Aorta (tissue), 5 donors: ENCODE data around the gene LSP1. TPM values are rescaled to one million over a fixed set of nuclear protein-coding genes. Genes with fewer than 3 reads are reported as not detected.

Experiments
- ATAC-seq: fragments of 200-7000 bp; cut with Tn5 transposase; one replicate; pipeline ENCODE4 v1.9.1; 2022; ENCODE audit warnings: moderate library complexity; ENCODE audit not compliant: low FRiP score
- DNase-seq, 2 donors: peaks; one replicate each; pipeline ENCODE4 v3.0.0-alpha.2; 2020
- H3K27ac ChIP-seq, 2 donors: one replicate each; pipeline ENCODE4 v1.5.1; 2013; ENCODE audit warnings: low read length in 2 of 2, mild to moderate bottlenecking in 2 of 2, moderate library complexity in 2 of 2, control low read depth in 1 of 2, inconsistent platforms in 1 of 2, low read depth in 1 of 2
- H3K27me3 ChIP-seq, 2 donors: one replicate each; pipeline ENCODE4 v1.6.1; 2013; ENCODE audit warnings: control low read depth in 1 of 2, low read length in 1 of 2, mild to moderate bottlenecking in 1 of 2, moderate library complexity in 1 of 2; ENCODE audit not compliant: insufficient read depth in 2 of 2, control insufficient read depth in 1 of 2
- H3K36me3 ChIP-seq, 2 donors: one replicate each; pipeline ENCODE4 v1.6.1; 2013; ENCODE audit warnings: control low read depth in 1 of 2, low read length in 1 of 2, mild to moderate bottlenecking in 1 of 2; ENCODE audit not compliant: insufficient read depth in 2 of 2, control insufficient read depth in 1 of 2
- H3K4me1 ChIP-seq, 2 donors: one replicate each; pipeline ENCODE4 v1.6.1; 2013; ENCODE audit warnings: low read length in 2 of 2, control low read depth in 1 of 2, mild to moderate bottlenecking in 1 of 2, moderate library complexity in 1 of 2; ENCODE audit not compliant: insufficient read depth in 2 of 2, control insufficient read depth in 1 of 2
- H3K4me3 ChIP-seq, 2 donors: one replicate each; pipeline ENCODE4 v1.5.1; 2013; ENCODE audit warnings: low read length in 2 of 2, control low read depth in 1 of 2, mild to moderate bottlenecking in 1 of 2
- H3K9me3 ChIP-seq: one replicate; pipeline ENCODE4 v1.6.1; 2013; ENCODE audit warnings: mild to moderate bottlenecking, low read length; ENCODE audit not compliant: control insufficient read depth
- WGBS, 2 donors: extraction: QIAGEN DNeasy Blood & Tissue Kit; methylation state at CpG; one replicate each; pipeline ENCODE4 v1.1.7; 2013; 5-methylcytosine and 5-hydroxymethylcytosine counted together
- intact Hi-C, 2 donors: fragments of 100-400 bp; cut with DNase I; formaldehyde crosslinking; loops; one replicate each; pipeline versions ENCODE4 v1.14.2 to v1.15.0; 2022
- polyA plus RNA-seq, 2 donors: library from polyadenylated mRNA; stranded (reverse); fragments of 200-250 nt; gene quantifications; one replicate each; pipeline ENCODE4 v1.2.3, GENCODE V29; 2013
- total RNA-seq, 2 donors: library from RNA; stranded (reverse); fragmentation: NEBNext Ultra II Directional; extraction: Animal tissue kit (Norgen Biotek cat#: 25700); gene quantifications; one replicate each; pipeline ENCODE4 v1.2.1, GENCODE V29; 2021
- donor health status: healthy with polysubstance abuse.
- donor health status: Bipolar disorder and iron deficiency.
- donor health status: DM: no; HTN: no; CAD: no.
- donor health status: DM: no; HTN: no; CAD: no.
- donor health status: DM: yes; HTN: yes; CAD: no.

Gene LSP1
- total and polyA plus RNA-seq, 4 donors = 12.0 to 128 (median 42.8) TPM

- H3K4me3 ChIP-seq = no peak overlapping the region
- no peaks in the 10 kb centered on the region for H3K36me3 ChIP-seq
- peak in 1 of 2 donors; percentile 63 for DNase-seq
- H3K27ac ChIP-seq = no peak overlapping the region
- intact Hi-C loops = no loop called here
- no peaks in the 10 kb centered on the region for H3K27me3 ChIP-seq
- WGBS, 2 donors = 93 to 96% methylated on average over 18 to 22 of the region's 22 CpGs
- no peaks in the 10 kb centered on the region for H3K4me1 ChIP-seq
- H3K9me3 ChIP-seq = no peaks in the 10 kb centered on the region
- no peak for ATAC-seq
Measured at GRCh38 chr11:1923201-1923956, 70.5 kb downstream of the LSP1 start.

DNA sequence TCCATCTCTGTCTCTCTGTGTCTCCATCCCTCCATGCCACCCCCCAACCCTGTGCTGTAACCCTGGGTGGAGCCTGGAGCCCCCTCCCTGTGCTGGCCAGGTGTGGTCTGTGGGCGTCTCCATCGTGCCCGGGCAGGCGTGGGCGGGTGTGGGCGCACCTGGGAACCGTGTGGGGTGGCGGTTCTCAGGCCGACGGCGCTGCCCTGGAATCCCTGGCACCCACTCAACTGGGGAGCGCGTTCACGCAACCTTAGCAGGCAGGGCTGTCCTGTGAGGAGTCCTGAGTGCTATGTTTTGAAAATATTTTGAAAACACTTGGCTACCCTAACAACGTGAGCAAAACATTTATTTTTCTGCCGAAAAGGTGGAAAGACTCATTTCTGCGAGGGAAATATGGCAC, 71.3 kb downstream of the LSP1 start:
- ATAC-seq (no peak), DNase-seq (peak in 1 of 2 donors; percentile 63)
- 89 to 90% methylated on average over 17 of the region's 17 CpGs for WGBS, 2 donors
- Histone ChIP-seq H3K9me3 (no peaks in the 10 kb centered on the region), H3K4me3 (no peak overlapping the region), H3K36me3 (no peaks in the 10 kb centered on the region), H3K4me1 (no peaks in the 10 kb centered on the region), H3K27me3 (no peaks in the 10 kb centered on the region), H3K27ac (no peak overlapping the region)
- intact Hi-C loops = no loop called here

DNA sequence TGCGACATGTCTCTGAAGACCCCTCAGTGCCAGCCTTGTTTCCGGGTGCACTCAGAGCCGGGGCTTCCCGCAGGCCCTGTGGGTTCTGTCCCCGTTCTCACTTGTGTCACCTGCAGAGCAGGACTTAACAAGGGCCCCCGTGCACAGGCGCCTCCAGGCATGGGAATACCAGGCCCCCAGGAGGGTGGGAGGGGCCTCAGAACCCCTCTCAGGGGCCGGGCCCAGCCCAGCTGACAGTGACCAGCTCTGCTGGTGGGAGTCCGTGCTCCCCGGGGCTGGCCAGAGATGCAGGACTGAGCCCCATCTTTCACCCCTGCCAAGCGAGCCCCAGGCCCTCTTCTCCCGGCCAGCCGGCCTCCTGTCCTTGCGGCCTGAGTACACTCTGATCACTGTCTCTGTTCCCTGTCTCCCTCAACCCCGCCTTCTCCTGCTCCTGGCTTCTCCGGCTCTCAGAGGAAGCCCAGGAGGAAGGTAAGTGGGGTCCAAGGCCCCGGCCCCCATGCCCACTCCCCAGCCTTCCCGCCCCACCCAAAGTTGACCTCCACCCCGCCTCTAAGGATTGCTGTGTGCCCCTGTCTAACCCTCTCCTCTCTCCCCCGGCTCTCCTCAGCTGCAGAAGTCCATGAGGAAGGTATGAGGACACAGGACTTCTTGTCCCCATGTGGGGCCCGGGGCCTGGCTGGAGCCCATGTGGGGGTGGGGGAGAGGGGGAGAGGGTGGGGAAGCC, 71.9 kb downstream of the LSP1 start:
- Histone ChIP-seq H3K9me3 (no peaks in the 10 kb centered on the region), H3K4me3 (no peak overlapping the region), H3K27me3 (no peaks in the 10 kb centered on the region), H3K36me3 (no peaks in the 10 kb centered on the region), H3K4me1 (no peaks in the 10 kb centered on the region), H3K27ac (no peak overlapping the region)
- intact Hi-C loops = no loop called here
- 91 to 94% methylated on average over 20 to 21 of the region's 21 CpGs for WGBS, 2 donors
- ATAC-seq (no peak), DNase-seq (peak; percentile 48 to 65)

DNA sequence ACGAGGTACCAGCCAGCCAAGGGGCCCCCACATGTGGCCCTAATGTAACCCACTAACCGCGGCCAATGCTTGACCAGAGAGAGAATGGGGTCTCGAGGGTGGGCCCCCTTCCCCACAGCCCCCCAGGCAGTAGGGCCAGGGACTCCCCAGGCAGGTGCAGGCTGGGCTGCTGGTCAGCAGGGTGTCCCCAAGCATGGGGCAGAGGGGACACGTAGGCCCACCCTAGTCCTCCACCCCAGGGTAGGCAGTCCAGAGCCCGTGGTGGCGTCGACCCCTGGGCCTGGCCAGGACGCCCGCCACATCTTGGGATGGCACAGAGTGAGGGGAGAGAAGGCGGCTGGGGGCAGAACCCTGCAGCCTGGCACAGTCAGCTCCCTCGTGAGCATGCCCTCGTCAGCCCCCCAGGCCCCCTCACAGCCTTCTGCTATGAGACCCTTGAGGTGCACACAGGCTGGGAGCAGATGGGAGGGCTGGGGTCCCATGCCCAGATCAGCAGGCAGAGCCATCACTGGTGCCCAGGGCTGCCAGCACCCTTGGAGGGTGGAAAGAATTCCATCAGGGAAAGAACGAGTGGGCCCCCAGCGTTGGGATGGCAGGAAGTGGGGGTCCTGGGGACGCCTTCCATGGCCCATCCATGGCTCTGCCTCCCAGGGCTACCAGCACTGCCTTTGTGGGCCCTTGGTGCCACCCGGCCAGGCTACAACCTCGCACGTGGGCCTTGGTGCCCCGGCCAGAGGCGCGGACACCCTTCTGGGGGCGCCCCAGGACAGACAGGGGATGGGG, 72.7 kb downstream of the LSP1 start:
- no peak overlapping the region for H3K27ac ChIP-seq
- ATAC-seq = no peak
- H3K36me3 ChIP-seq = no peaks in the 10 kb centered on the region
- intact Hi-C loops = no loop called here
- DNase-seq = peak; percentile 27 to 57
- WGBS, 2 donors = 92 to 93% methylated on average over 21 to 23 of the region's 23 CpGs
- H3K4me1 ChIP-seq = no peaks in the 10 kb centered on the region
- H3K27me3 ChIP-seq = no peaks in the 10 kb centered on the region
- H3K9me3 ChIP-seq = no peaks in the 10 kb centered on the region
- H3K4me3 ChIP-seq = no peak overlapping the region

DNA sequence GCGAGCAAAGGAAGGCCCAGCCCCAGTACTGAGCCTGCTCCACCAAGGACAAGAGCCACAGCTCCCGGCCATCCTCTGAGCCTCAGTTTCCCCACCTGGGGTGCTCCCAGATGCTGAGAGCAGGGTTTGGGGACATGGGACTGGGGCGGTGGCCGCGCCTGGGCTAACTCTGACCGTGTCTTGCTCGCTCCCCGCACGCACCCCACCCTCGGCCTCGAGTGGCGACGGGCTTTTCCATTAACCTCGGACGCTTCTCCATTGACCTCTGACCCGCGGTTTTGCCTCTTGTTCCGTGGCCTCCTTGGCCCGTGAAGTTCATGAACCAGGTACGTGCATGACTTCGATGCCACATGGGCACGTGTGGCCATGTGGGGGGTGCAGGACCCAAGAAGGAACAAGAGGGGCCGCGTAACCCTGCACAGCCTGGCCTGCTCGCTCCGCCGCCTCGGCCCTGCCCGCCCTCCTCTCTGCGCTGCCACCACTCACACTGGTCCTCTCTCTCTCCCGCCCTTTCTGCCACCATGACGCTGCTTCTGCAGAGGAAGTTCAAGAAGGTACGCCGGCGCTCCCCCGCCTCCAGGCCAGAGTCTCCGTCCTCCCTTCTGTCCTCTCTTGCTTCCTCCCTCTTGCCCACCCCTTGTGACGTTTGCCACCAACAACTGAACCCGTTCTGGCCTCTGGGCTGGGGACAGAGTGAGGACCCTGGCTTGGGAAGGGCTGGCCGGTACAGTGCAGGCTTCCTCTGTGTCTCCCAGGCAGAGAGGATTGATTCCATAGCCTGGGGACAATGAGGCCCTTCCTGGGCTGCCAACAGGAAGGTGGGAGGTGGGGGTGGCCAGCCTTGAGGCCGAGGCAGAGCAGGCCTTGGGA, 73.5 kb downstream of the LSP1 start:
- ATAC-seq (no peak), DNase-seq (peak; percentile 46 to 66)
- H3K36me3 ChIP-seq = no peaks in the 10 kb centered on the region
- no peaks in the 10 kb centered on the region for H3K9me3 ChIP-seq
- H3K4me1 ChIP-seq = no peaks in the 10 kb centered on the region
- H3K4me3 ChIP-seq = no peak overlapping the region
- intact Hi-C loops = no loop called here
- H3K27me3 ChIP-seq = no peaks in the 10 kb centered on the region
- H3K27ac ChIP-seq = no peak overlapping the region
- WGBS, 2 donors = 93% methylated on average over 41 of the region's 41 CpGs

GRCh38 chr11:1927026-1927847, 74.4 kb downstream of the LSP1 start:
- H3K27me3 ChIP-seq = no peaks in the 10 kb centered on the region
- DNase-seq = peak; percentile 69 to 77
- intact Hi-C loops = no loop called here

DNA sequence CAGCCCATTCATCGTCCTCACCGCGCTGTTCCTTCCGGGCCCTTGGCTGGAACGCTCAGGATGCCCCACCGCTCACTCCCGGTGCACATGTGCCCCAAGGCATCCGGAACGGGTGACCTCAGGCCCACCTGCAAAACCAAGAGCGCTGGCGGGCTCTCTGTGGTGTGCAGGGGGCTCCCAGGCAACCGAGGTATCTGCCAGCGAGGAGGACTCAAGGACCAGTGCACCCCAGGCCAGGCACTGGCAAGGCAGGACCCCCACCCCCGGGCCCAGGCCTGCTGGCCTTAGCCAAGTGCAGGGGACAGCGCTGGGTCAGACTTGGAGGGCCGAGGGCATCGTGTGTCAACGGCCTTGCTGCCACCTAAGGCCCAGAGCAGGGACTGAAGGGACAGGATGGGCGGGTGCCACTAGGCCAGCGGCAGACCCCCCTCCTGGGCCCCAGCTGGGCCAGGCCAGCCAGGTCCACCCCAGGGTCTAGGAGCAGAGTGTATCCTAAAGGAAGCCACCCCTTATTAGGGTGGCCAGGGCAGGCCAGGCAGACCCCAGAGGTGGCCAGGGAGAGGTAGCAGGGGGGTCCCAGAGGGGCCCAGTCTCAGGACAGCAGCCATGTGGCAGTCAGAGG, 75.1 kb downstream of the LSP1 start:
- Histone ChIP-seq H3K36me3 (no peaks in the 10 kb centered on the region), H3K4me1 (no peaks in the 10 kb centered on the region), H3K9me3 (no peaks in the 10 kb centered on the region), H3K27me3 (no peaks in the 10 kb centered on the region), H3K27ac (no peak overlapping the region), H3K4me3 (no peak overlapping the region)
- intact Hi-C loops = no loop called here
- DNase-seq (peak in 1 of 2 donors; percentile 72), ATAC-seq (peak; percentile 2)
- WGBS, 2 donors = 94% methylated on average over 20 of the region's 20 CpGs

More at GRCh38 chr11:1927026-1927847, 74.4 kb downstream of the LSP1 start:
- Histone ChIP-seq H3K4me3 (no peak overlapping the region), H3K9me3 (no peaks in the 10 kb centered on the region), H3K4me1 (no peaks in the 10 kb centered on the region), H3K27ac (no peak overlapping the region), H3K36me3 (no peaks in the 10 kb centered on the region)
- WGBS, 2 donors = 93 to 97% methylated on average over 26 to 28 of the region's 28 CpGs
- peak; percentile 47 for ATAC-seq
